Naive B cell (primary cell): ENCODE measurements around the gene SETD2. TPM values are rescaled to one million over a fixed set of nuclear protein-coding genes. Genes with fewer than 3 reads are reported as not detected.

Experiments
- ATAC-seq, 2 donors: fragments of 150-1000 bp; cut with Tn5 transposase; 2 replicates each; pipeline ENCODE4 v1.10.0; 2021; ENCODE audit warnings: low read depth in 2 of 2, mild to moderate bottlenecking in 2 of 2, moderate library complexity in 2 of 2
- DNase-seq: peaks from one replicate; pipeline ENCODE4 v3.0.0; 2022
- H3K27ac Mint-ChIP-seq, 6 donors: one replicate each; pipeline ENCODE4 v1.8.0; 2020 to 2022; ENCODE audit warnings: mild to moderate bottlenecking in 6 of 6, mixed read lengths in 6 of 6, moderate library complexity in 5 of 6, inconsistent platforms in 2 of 6
- H3K27me3 Mint-ChIP-seq, 3 donors: one replicate each; pipeline ENCODE4 v1.8.0; 2021 to 2022; ENCODE audit warnings: mixed read lengths in 3 of 3, mild to moderate bottlenecking in 1 of 3
- H3K36me3 Mint-ChIP-seq, 2 donors: one replicate each; pipeline ENCODE4 v1.8.0; 2020 to 2022; ENCODE audit warnings: mixed read lengths in 2 of 2, inconsistent platforms in 1 of 2, mild to moderate bottlenecking in 1 of 2
- H3K4me1 Mint-ChIP-seq, 3 donors: one replicate each; pipeline ENCODE4 v1.8.0; 2020 to 2022; ENCODE audit warnings: mixed read lengths in 3 of 3, inconsistent platforms in 1 of 3, mild to moderate bottlenecking in 1 of 3, moderate library complexity in 1 of 3
- H3K4me3 Mint-ChIP-seq, 8 donors: one replicate each; pipeline ENCODE4 v1.8.0; 2020 to 2022; ENCODE audit warnings: mild to moderate bottlenecking in 8 of 8, mixed read lengths in 8 of 8, moderate library complexity in 8 of 8, inconsistent platforms in 2 of 8
- H3K9me3 Mint-ChIP-seq, 7 donors: one replicate each; pipeline ENCODE4 v1.8.0; 2020 to 2022; ENCODE audit warnings: mixed read lengths in 7 of 7, mild to moderate bottlenecking in 5 of 7, inconsistent platforms in 2 of 7, moderate library complexity in 1 of 7
- polyA plus RNA-seq, 6 donors: library from polyadenylated mRNA; unstranded; fragments of 300-500 nt; fragmentation: Illumina TruSeq; gene quantifications; one replicate each; pipeline ENCODE4 v1.2.3, GENCODE V29; 2021; ENCODE audit warnings: low read depth in 6 of 6

Gene SETD2
- polyA plus RNA-seq, 6 donors from 2014 or later = 7.0 to 41.3 (median 19.6) TPM

DNA sequence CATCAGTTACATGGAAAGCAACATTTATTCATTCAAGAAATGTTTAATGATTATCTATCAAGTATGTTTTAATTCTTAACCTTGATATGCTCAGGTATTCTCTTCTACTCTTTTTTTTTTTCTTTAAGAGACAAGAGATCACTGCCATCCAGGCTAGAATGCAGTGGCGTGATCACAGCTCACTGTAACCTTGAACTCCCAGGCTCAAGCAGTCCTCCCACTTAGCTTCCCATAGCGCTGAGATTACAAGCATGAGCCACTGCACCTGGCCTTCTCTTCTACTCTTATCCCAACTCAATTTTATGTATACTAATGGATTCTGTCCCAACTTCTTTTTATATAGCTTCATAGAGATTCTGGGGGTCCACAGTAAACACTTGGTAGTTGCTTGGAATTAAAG, 50.9 kb downstream of the SETD2 start:
- peaks cover 20 to 28% (median 23%) of the 10 kb centered on the region in 3 donors for H3K4me1 Mint-ChIP-seq
- no peak overlapping the region for H3K4me3 Mint-ChIP-seq
- peak overlapping the region in 1 of 6 donors; percentile 68 for H3K27ac Mint-ChIP-seq
- no peaks in the 10 kb centered on the region for H3K27me3 Mint-ChIP-seq
- ATAC-seq (no peak), DNase-seq (no peak)
- peaks cover 0 to 12% of the 10 kb centered on the region in 2 donors for H3K36me3 Mint-ChIP-seq
- H3K9me3 Mint-ChIP-seq = no peaks in the 10 kb centered on the region

- H3K27me3 Mint-ChIP-seq = no peaks in the 10 kb centered on the region
- peaks cover 9 to 17% (median 10%) of the 10 kb centered on the region in 3 donors for H3K4me1 Mint-ChIP-seq
- peaks cover 0 to 16% of the 10 kb centered on the region in 2 donors for H3K36me3 Mint-ChIP-seq
- ATAC-seq (no peak), DNase-seq (no peak)
- no peaks in the 10 kb centered on the region for H3K9me3 Mint-ChIP-seq
- H3K4me3 Mint-ChIP-seq = no peak overlapping the region
- peak overlapping the region in 2 of 6 donors; percentile 18 to 47 for H3K27ac Mint-ChIP-seq
Measured at GRCh38 chr3:47109393-47109792, 54.5 kb downstream of the SETD2 start.

DNA sequence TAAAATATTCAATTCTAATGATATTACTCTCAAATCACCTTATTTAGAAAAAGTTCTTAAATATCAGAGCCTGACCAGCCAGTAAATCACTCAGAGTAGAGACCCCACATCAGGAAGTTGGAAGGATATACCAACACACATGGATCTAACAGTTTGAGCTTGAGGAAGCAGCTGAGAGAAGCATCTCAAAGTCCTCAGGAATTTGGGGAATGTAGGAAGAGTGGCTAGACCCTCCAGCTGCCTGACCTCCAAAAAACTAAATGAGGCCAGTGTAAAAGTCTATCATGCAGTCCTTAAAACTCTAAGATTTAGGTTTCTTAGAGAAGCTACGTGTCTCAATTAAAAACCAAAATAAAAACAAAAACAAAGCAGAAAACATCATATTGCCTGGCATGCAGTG, 55.4 kb downstream of the SETD2 start:
- Mint-ChIP-seq H3K27ac (no peak overlapping the region), H3K4me1 (peaks cover under 1 to 8% (median 2%) of the 10 kb centered on the region in 3 donors), H3K4me3 (no peak overlapping the region), H3K36me3 (peaks cover 5 to 14% of the 10 kb centered on the region in 2 donors), H3K27me3 (no peaks in the 10 kb centered on the region), H3K9me3 (no peaks in the 10 kb centered on the region)
- ATAC-seq = no peak
- DNase-seq = no peak

DNA sequence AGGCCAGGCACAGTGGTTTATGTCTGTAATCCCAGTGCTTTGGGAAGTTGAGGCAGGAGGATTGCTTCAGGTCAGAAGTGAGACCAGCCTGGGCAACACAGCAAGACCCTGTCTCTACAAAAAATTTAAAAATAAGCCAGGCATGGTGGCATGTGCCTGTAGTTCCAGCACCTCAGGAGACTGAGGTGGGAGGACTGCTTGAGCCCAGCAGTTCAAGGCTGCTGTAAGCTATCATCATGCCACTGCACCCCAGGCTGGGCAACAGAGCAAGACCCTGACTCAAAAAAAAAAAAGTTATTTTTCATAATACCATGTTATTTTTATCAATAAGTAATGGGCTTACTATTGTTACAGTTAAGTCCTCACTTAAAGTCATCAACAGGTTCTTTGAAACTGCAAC, 59.7 kb downstream of the SETD2 start:
- no peak for ATAC-seq
- DNase-seq = no peak
- peak overlapping the region in 1 of 6 donors; percentile 88 for H3K27ac Mint-ChIP-seq
- H3K9me3 Mint-ChIP-seq = no peaks in the 10 kb centered on the region
- no peaks in the 10 kb centered on the region for H3K27me3 Mint-ChIP-seq
- peaks cover 0 to 3% (median 0%) of the 10 kb centered on the region in 3 donors for H3K4me1 Mint-ChIP-seq
- no peak overlapping the region for H3K4me3 Mint-ChIP-seq
- peaks cover 6 to 14% of the 10 kb centered on the region in 2 donors for H3K36me3 Mint-ChIP-seq

- no peak overlapping the region for H3K4me3 Mint-ChIP-seq
- ATAC-seq (no peak), DNase-seq (no peak)
- no peaks in the 10 kb centered on the region for H3K27me3 Mint-ChIP-seq
- H3K36me3 Mint-ChIP-seq = peaks cover 6 to 14% of the 10 kb centered on the region in 2 donors
- no peaks in the 10 kb centered on the region for H3K9me3 Mint-ChIP-seq
- no peaks in the 10 kb centered on the region for H3K4me1 Mint-ChIP-seq
- H3K27ac Mint-ChIP-seq = peak overlapping the region in 2 of 6 donors; percentile 4 to 68
Measured at GRCh38 chr3:47103619-47104018, 60.3 kb downstream of the SETD2 start.

GRCh38 chr3:47102081-47102600, 61.8 kb downstream of the SETD2 start:
- H3K36me3 Mint-ChIP-seq = peaks cover 13 to 19% of the 10 kb centered on the region in 2 donors
- no peaks in the 10 kb centered on the region for H3K4me1 Mint-ChIP-seq
- no peak overlapping the region for H3K27ac Mint-ChIP-seq
- no peak for ATAC-seq
- DNase-seq = no peak
- no peaks in the 10 kb centered on the region for H3K9me3 Mint-ChIP-seq
- H3K27me3 Mint-ChIP-seq = no peaks in the 10 kb centered on the region
- H3K4me3 Mint-ChIP-seq = peak overlapping the region in 1 of 8 donors; percentile 22

GRCh38 chr3:47098910-47099309, 65.0 kb downstream of the SETD2 start:
- ATAC-seq (no peak), DNase-seq (no peak)
- H3K27ac Mint-ChIP-seq = peak overlapping the region in 1 of 6 donors; percentile 27
- H3K36me3 Mint-ChIP-seq = peaks cover 16 to 19% of the 10 kb centered on the region in 2 donors
- H3K9me3 Mint-ChIP-seq = no peaks in the 10 kb centered on the region
- no peak overlapping the region for H3K4me3 Mint-ChIP-seq
- H3K4me1 Mint-ChIP-seq = no peaks in the 10 kb centered on the region
- no peaks in the 10 kb centered on the region for H3K27me3 Mint-ChIP-seq

GRCh38 chr3:47097864-47098263, 66.0 kb downstream of the SETD2 start:
- no peaks in the 10 kb centered on the region for H3K4me1 Mint-ChIP-seq
- no peak overlapping the region for H3K4me3 Mint-ChIP-seq
- H3K36me3 Mint-ChIP-seq = peaks cover 10 to 15% of the 10 kb centered on the region in 2 donors
- no peaks in the 10 kb centered on the region for H3K27me3 Mint-ChIP-seq
- no peak for ATAC-seq
- DNase-seq = no peak
- peak overlapping the region in 5 of 6 donors; percentile 14 to 72 (median 57) for H3K27ac Mint-ChIP-seq
- H3K9me3 Mint-ChIP-seq = no peaks in the 10 kb centered on the region

GRCh38 chr3:47096959-47097358, 67.0 kb downstream of the SETD2 start:
- peak overlapping the region in 5 of 6 donors; percentile 5 to 57 (median 14) for H3K27ac Mint-ChIP-seq
- ATAC-seq (no peak), DNase-seq (no peak)
- no peaks in the 10 kb centered on the region for H3K9me3 Mint-ChIP-seq
- no peak overlapping the region for H3K4me3 Mint-ChIP-seq
- no peaks in the 10 kb centered on the region for H3K27me3 Mint-ChIP-seq
- peaks cover 10% of the 10 kb centered on the region in 2 donors for H3K36me3 Mint-ChIP-seq
- no peaks in the 10 kb centered on the region for H3K4me1 Mint-ChIP-seq

- ATAC-seq (no peak), DNase-seq (no peak)
- H3K27me3 Mint-ChIP-seq = no peaks in the 10 kb centered on the region
- no peak overlapping the region for H3K27ac Mint-ChIP-seq
- no peak overlapping the region for H3K4me3 Mint-ChIP-seq
- H3K4me1 Mint-ChIP-seq = peaks cover 0 to 5% (median 0%) of the 10 kb centered on the region in 3 donors
- H3K9me3 Mint-ChIP-seq = no peaks in the 10 kb centered on the region
- H3K36me3 Mint-ChIP-seq = peaks cover 9 to 11% of the 10 kb centered on the region in 2 donors
Measured at GRCh38 chr3:47092090-47092489, 71.8 kb downstream of the SETD2 start.

- no peak overlapping the region for H3K4me3 Mint-ChIP-seq
- H3K9me3 Mint-ChIP-seq = no peaks in the 10 kb centered on the region
- peaks cover 0 to 5% (median 0%) of the 10 kb centered on the region in 3 donors for H3K4me1 Mint-ChIP-seq
- DNase-seq = no peak
- H3K27ac Mint-ChIP-seq = peak overlapping the region in 4 of 6 donors; percentile 0 to 76 (median 32)
- no peak for ATAC-seq
- H3K36me3 Mint-ChIP-seq = peaks cover 15% of the 10 kb centered on the region in 2 donors
- no peaks in the 10 kb centered on the region for H3K27me3 Mint-ChIP-seq
Measured at GRCh38 chr3:47089630-47090029, 74.3 kb downstream of the SETD2 start.

GRCh38 chr3:47086071-47086470, 77.8 kb downstream of the SETD2 start:
- H3K36me3 Mint-ChIP-seq = peaks cover 15 to 26% of the 10 kb centered on the region in 2 donors

GRCh38 chr3:47083786-47084185, 80.1 kb downstream of the SETD2 start:
- no peak for DNase-seq
- peak; percentile 37 to 68 for ATAC-seq
- Mint-ChIP-seq H3K9me3 (no peaks in the 10 kb centered on the region), H3K27ac (peak overlapping the region in 5 of 6 donors; percentile 27 to 96 (median 64)), H3K27me3 (no peaks in the 10 kb centered on the region), H3K4me3 (peak overlapping the region in 1 of 8 donors; percentile 42), H3K4me1 (peaks cover 6 to 7% (median 6%) of the 10 kb centered on the region in 3 donors), H3K36me3 (peaks cover 7 to 22% of the 10 kb centered on the region in 2 donors)

More at GRCh38 chr3:47086071-47086470, 77.8 kb downstream of the SETD2 start:
- Mint-ChIP-seq H3K9me3 (no peaks in the 10 kb centered on the region), H3K27ac (peak overlapping the region in 5 of 6 donors; percentile 2 to 67 (median 59)), H3K4me3 (no peak overlapping the region), H3K27me3 (no peaks in the 10 kb centered on the region), H3K4me1 (peaks cover 6 to 11% (median 7%) of the 10 kb centered on the region in 3 donors)
- DNase-seq (no peak), ATAC-seq (no peak)

- Mint-ChIP-seq H3K36me3 (peaks cover 7 to 22% of the 10 kb centered on the region in 2 donors), H3K4me3 (no peak overlapping the region), H3K4me1 (peaks cover 6 to 7% (median 6%) of the 10 kb centered on the region in 3 donors), H3K27ac (peak overlapping the region in 4 of 6 donors; percentile 63 to 78 (median 72)), H3K9me3 (no peaks in the 10 kb centered on the region), H3K27me3 (no peaks in the 10 kb centered on the region)
- DNase-seq (no peak), ATAC-seq (no peak)
Measured at GRCh38 chr3:47082519-47082918, 81.4 kb downstream of the SETD2 start.
